Colonic mucosa (tissue), 4 donors: ENCODE data around the gene CHRNB1. TPM values are rescaled to one million over a fixed set of nuclear protein-coding genes. Genes with fewer than 3 reads are reported as not detected.

ENCODE experiments used
- DNase-seq: peaks from one replicate; pipeline ENCODE4 v3.0.0-alpha.2; 2020
- H3K27ac ChIP-seq: fragments of 200-600 bp; one replicate; pipeline ENCODE4 v1.8.0; 2021
- H3K27me3 ChIP-seq: fragments of 200-600 bp; one replicate; pipeline ENCODE4 v1.8.0; 2021
- H3K36me3 ChIP-seq: fragments of 200-600 bp; one replicate; pipeline ENCODE4 v1.8.0; 2021
- H3K4me1 ChIP-seq: fragments of 200-600 bp; one replicate; pipeline ENCODE4 v1.8.0; 2021; ENCODE audit warnings: mild to moderate bottlenecking
- H3K4me3 ChIP-seq: fragments of 200-600 bp; one replicate; pipeline ENCODE4 v1.8.0; 2021
- H3K9ac ChIP-seq, 2 donors: one replicate each; pipeline ENCODE4 v1.7.0; 2013; ENCODE audit warnings: control low read depth in 2 of 2, low read depth in 2 of 2, low read length in 2 of 2
- H3K9me3 ChIP-seq: fragments of 200-600 bp; one replicate; pipeline ENCODE4 v1.8.0; 2021
- CTCF ChIP-seq: fragments of 200-600 bp; IDR thresholded peaks from one replicate; pipeline ENCODE4 v1.8.0; 2022; ENCODE audit warnings: antibody characterized with exemption, mild to moderate bottlenecking
- intact Hi-C: fragments of 100-400 bp; cut with DNase I; formaldehyde crosslinking; loops from one replicate; pipeline ENCODE4 v1.14.1; 2022
- total RNA-seq, 2 donors: library from RNA; stranded (reverse); fragmentation: NEBNext Ultra II Directional in 1 of 2; extraction: Animal tissue kit (Norgen Biotek cat#: 25700) in 1 of 2; gene quantifications; one replicate each; pipeline ENCODE4 v1.2.1, GENCODE V29; 2021
- donor health status: healthy.
- donor health status: DM: no; HTN: no; CAD: no.
- donor health status: DM: no; HTN: no; CAD: no.

Gene CHRNB1
- total RNA-seq, 2 donors from 2014 or later, result 4.3 to 6.1 TPM

GRCh38 chr17:7462474-7463371, 17.9 kb downstream of the CHRNB1 start:
- H3K27me3 ChIP-seq, result no peaks in the 10 kb centered on the region
- H3K27ac ChIP-seq, result no peak overlapping the region
- intact Hi-C loops, result no loop called here
- H3K9me3 ChIP-seq, result no peaks in the 10 kb centered on the region
- no peak for DNase-seq
- no peak overlapping the region for H3K9ac ChIP-seq
- H3K36me3 ChIP-seq, result no peaks in the 10 kb centered on the region
- H3K4me1 ChIP-seq, result no peaks in the 10 kb centered on the region
- H3K4me3 ChIP-seq, result no peak overlapping the region
- TF ChIP-seq CTCF, result no peak

- Histone ChIP-seq H3K4me1 (no peaks in the 10 kb centered on the region), H3K9me3 (no peaks in the 10 kb centered on the region), H3K36me3 (no peaks in the 10 kb centered on the region), H3K27ac (no peak overlapping the region), H3K9ac (no peak overlapping the region), H3K4me3 (no peak overlapping the region), H3K27me3 (no peaks in the 10 kb centered on the region)
- TF ChIP-seq CTCF, result no peak
- DNase-seq, result no peak
- intact Hi-C loops, result no loop called here
Measured at GRCh38 chr17:7463372-7463846, 18.5 kb downstream of the CHRNB1 start.

- H3K4me1 ChIP-seq, result no peaks in the 10 kb centered on the region
- no peak for TF ChIP-seq CTCF
- intact Hi-C loops, result no loop called here
- H3K36me3 ChIP-seq, result no peaks in the 10 kb centered on the region
- DNase-seq, result no peak
- H3K27ac ChIP-seq, result no peak overlapping the region
- no peaks in the 10 kb centered on the region for H3K27me3 ChIP-seq
- H3K4me3 ChIP-seq, result no peak overlapping the region
- no peaks in the 10 kb centered on the region for H3K9me3 ChIP-seq
- no peak overlapping the region for H3K9ac ChIP-seq
Measured at GRCh38 chr17:7464081-7464480, 19.2 kb downstream of the CHRNB1 start.

GRCh38 chr17:7465597-7466275, 20.9 kb downstream of the CHRNB1 start:
- Histone ChIP-seq H3K9ac (no peak overlapping the region), H3K4me1 (no peaks in the 10 kb centered on the region), H3K27me3 (no peaks in the 10 kb centered on the region), H3K36me3 (no peaks in the 10 kb centered on the region), H3K27ac (no peak overlapping the region), H3K9me3 (no peaks in the 10 kb centered on the region), H3K4me3 (no peak overlapping the region)
- intact Hi-C loops, result no loop called here
- no peak for DNase-seq
- TF ChIP-seq CTCF, result no peak

- H3K27ac ChIP-seq, result no peak overlapping the region
- H3K4me1 ChIP-seq, result no peaks in the 10 kb centered on the region
- no peaks in the 10 kb centered on the region for H3K36me3 ChIP-seq
- TF ChIP-seq CTCF, result no peak
- no peak for DNase-seq
- intact Hi-C loops, result no loop called here
- no peaks in the 10 kb centered on the region for H3K27me3 ChIP-seq
- H3K9me3 ChIP-seq, result no peaks in the 10 kb centered on the region
- H3K4me3 ChIP-seq, result no peak overlapping the region
- H3K9ac ChIP-seq, result no peak overlapping the region
Measured at GRCh38 chr17:7466318-7466638, 21.4 kb downstream of the CHRNB1 start.
